ENCODE results near the gene DCAKD. TPM values are rescaled to one million over a fixed set of nuclear protein-coding genes. Genes with fewer than 3 reads are reported as not detected.

The DCAKD gene
- total RNA-seq, 1 experiment from 2014 or later, result 15.1 TPM

DNA sequence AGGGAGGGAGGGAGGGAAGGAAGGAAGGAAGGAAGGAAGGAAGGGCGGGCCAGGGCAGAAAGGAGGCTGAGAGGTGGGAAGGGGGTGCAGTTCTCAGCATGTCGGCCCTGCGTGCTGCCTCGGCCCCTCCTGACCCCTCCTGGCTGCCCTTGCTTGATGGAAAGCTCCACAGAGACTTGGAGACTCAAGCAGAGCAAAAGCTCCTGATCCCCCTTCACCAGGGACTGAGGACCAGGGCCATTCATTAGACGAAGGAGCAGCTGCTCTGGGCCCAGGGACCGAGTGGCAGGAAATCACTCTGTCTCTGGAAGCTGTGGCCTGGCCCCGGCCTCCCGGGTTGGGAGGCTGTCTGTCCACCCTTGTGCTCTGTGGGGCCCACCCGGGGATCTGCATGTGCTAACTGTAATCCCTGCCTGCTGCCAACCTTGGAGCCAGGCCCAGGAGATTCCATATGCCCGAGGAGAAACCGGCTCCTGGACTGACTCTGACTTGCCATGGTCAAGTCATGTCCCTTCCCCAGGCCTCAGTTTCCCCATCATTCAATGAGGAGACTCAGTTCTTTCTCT is 55.9 kb downstream of the DCAKD start:
- peaks cover 11% of the 10 kb centered on the region for H3K9me3 Mint-ChIP-seq (ENCODE audit: unreplicated experiment)
- intact Hi-C loops (cut with micrococcal nuclease; ENCODE audit: unreplicated experiment), result no loop called here
- no peak overlapping the region for H3K27ac Mint-ChIP-seq (ENCODE audit: unreplicated experiment)
- TF ChIP-seq, protein P1, sequence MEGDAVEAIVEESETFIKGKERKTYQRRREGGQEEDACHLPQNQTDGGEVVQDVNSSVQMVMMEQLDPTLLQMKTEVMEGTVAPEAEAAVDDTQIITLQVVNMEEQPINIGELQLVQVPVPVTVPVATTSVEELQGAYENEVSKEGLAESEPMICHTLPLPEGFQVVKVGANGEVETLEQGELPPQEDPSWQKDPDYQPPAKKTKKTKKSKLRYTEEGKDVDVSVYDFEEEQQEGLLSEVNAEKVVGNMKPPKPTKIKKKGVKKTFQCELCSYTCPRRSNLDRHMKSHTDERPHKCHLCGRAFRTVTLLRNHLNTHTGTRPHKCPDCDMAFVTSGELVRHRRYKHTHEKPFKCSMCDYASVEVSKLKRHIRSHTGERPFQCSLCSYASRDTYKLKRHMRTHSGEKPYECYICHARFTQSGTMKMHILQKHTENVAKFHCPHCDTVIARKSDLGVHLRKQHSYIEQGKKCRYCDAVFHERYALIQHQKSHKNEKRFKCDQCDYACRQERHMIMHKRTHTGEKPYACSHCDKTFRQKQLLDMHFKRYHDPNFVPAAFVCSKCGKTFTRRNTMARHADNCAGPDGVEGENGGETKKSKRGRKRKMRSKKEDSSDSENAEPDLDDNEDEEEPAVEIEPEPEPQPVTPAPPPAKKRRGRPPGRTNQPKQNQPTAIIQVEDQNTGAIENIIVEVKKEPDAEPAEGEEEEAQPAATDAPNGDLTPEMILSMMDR (IDR thresholded peaks at IDR 0.05; ENCODE audit: insufficient read depth in 1 of 2, low read depth in 1 of 2, low read length in 1 of 2, severe bottlenecking in 1 of 2, unreplicated experiment in 1 of 2), result no peak
- no peak for DNase-seq
- ChIA-PET CTCF (interaction anchor here (0.6 kb wide), 2 partner anchors 15 to 54 kb away, joined by 3 read pairs; no protein-coding TSS in a partner anchor), POLR2A (interaction anchor here (0.5 kb wide), 1 partner anchor 29 kb away, joined by 8 read pairs; no protein-coding TSS in a partner anchor)
- H3K4me1 Mint-ChIP-seq (ENCODE audit: low read depth, unreplicated experiment), result no peaks in the 10 kb centered on the region
- Histone ChIP-seq H3K36me3 (ENCODE audit: control insufficient read depth, insufficient read depth, low read length) (no peaks in the 10 kb centered on the region), H3K9me3 (0 out of 2 replicates have a peak, but pooled peaks cover 8% of the 10 kb centered on the region), H3K4me1 (peaks cover 6% of the 10 kb centered on the region; the same call in 1 of the 2 replicates), H3K4me3 (ENCODE audit: low read depth, low read length) (no peak overlapping the region), H3K27me3 (replicated peaks; ENCODE audit: control insufficient read depth, insufficient read depth, low read length) (no peaks in the 10 kb centered on the region)
- peaks cover 2% of the 10 kb centered on the region for H3K36me3 Mint-ChIP-seq (ENCODE audit: insufficient read depth, unreplicated experiment)
- H3K4me3 Mint-ChIP-seq (ENCODE audit: unreplicated experiment), result no peak overlapping the region
- peaks cover 2% of the 10 kb centered on the region for H3K27me3 Mint-ChIP-seq (ENCODE audit: insufficient read depth, unreplicated experiment)
- no TSS peak for BruUV-seq (replicated peaks)

DNA sequence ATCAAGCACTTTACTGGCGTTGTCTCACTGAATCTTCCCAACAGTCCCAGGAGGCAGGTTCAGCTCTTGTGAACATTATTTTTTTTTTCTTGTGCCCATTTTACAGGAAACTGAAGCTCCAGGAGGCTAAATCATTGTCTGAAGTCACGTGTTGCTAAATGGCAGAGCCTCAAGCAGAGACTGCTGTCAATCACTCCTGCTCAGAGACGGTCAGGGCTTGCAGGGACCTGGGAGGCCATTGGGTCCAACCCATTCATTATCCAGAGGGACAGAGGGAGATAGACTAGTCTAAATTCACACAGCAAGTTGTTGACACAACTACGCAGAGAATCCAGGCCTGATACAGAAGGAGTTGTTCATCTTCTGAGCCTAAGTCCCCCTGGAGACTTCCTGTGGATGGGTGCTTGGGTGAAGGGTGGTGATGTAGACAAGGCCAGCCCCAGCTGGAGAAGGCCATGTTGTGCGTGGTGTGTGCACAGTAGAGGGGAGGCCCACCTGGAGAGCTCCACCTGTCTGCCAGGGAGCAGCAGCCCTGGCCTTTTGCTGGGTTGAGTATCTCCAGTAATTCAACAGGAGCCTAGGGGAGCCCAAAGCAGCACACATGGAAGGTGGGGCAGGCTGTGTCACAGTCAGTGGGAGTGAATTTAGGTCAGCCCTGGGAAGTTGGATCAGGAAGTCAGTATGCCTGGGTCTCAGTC is 59.0 kb downstream of the DCAKD start:
- Histone ChIP-seq H3K4me1 (no peaks in the 10 kb centered on the region), H3K27me3 (replicated peaks; ENCODE audit: control insufficient read depth, insufficient read depth, low read length) (no peaks in the 10 kb centered on the region), H3K36me3 (ENCODE audit: control insufficient read depth, insufficient read depth, low read length) (no peaks in the 10 kb centered on the region), H3K4me3 (ENCODE audit: low read depth, low read length) (no peak overlapping the region), H3K9me3 (no peaks in the 10 kb centered on the region)
- Mint-ChIP-seq H3K4me1 (ENCODE audit: low read depth, unreplicated experiment) (no peaks in the 10 kb centered on the region), H3K9me3 (ENCODE audit: unreplicated experiment) (no peaks in the 10 kb centered on the region), H3K27ac (ENCODE audit: unreplicated experiment) (no peak overlapping the region), H3K36me3 (ENCODE audit: insufficient read depth, unreplicated experiment) (peaks cover 4% of the 10 kb centered on the region), H3K4me3 (ENCODE audit: unreplicated experiment) (no peak overlapping the region), H3K27me3 (ENCODE audit: insufficient read depth, unreplicated experiment) (peaks cover 2% of the 10 kb centered on the region)
- POLR2A ChIA-PET, result no interaction called here
- intact Hi-C loops (cut with micrococcal nuclease; ENCODE audit: unreplicated experiment), result no loop called here
- no peak for DNase-seq
- TF ChIP-seq, protein P1 (IDR thresholded peaks at IDR 0.05; ENCODE audit: insufficient read depth in 1 of 2, low read depth in 1 of 2, low read length in 1 of 2, severe bottlenecking in 1 of 2, unreplicated experiment in 1 of 2), result no peak
- CTCF ChIA-PET, result interaction anchor here (1.1 kb wide), 2 partner anchors 71 to 72 kb away, joined by 3 read pairs; no protein-coding TSS in a partner anchor
- BruUV-seq (replicated peaks), result no TSS peak

DNA sequence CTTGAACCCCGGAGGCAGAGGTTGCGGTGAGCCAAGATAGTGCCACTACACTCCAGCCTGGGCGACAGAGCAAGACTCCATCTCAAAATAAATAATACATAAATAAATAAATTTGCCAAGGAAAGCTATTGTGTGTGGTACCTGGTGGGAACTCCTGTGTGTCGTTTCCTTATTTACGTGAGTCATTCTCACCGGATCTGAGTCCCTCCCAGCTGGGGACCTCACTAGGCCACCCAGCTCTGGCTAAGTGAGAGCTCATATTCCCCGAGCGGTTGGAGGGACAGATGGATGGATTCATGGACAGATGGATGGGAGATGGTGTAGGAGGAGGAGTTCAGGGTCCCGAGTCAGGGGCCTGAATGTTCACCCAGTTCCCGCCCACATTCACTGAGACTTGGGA is 60.4 kb downstream of the DCAKD start:
- H3K4me1 Mint-ChIP-seq (ENCODE audit: low read depth, unreplicated experiment), result no peaks in the 10 kb centered on the region
- H3K4me3 Mint-ChIP-seq (ENCODE audit: unreplicated experiment), result no peak overlapping the region
- POLR2A ChIA-PET, result interaction anchor here (0.6 kb wide), 2 partner anchors 75 to 77 kb away, joined by 3 to 4 read pairs; partner anchors contain the start of gene GFAP
- BruUV-seq (replicated peaks), result no TSS peak
- H3K9me3 ChIP-seq, result no peaks in the 10 kb centered on the region
- no peak overlapping the region for H3K27ac Mint-ChIP-seq (ENCODE audit: unreplicated experiment)
- H3K27me3 ChIP-seq (replicated peaks; ENCODE audit: control insufficient read depth, insufficient read depth, low read length), result no peaks in the 10 kb centered on the region
- H3K4me3 ChIP-seq (ENCODE audit: low read depth, low read length), result no peak overlapping the region
- DNase-seq, result no peak
- H3K36me3 ChIP-seq (ENCODE audit: control insufficient read depth, insufficient read depth, low read length), result no peaks in the 10 kb centered on the region
- intact Hi-C loops (cut with micrococcal nuclease; ENCODE audit: unreplicated experiment), result no loop called here
- H3K27me3 Mint-ChIP-seq (ENCODE audit: insufficient read depth, unreplicated experiment), result peaks cover under 1% of the 10 kb centered on the region
- CTCF ChIA-PET, result no interaction called here
- H3K4me1 ChIP-seq, result no peaks in the 10 kb centered on the region
- TF ChIP-seq, protein P1 (IDR thresholded peaks at IDR 0.05; ENCODE audit: insufficient read depth in 1 of 2, low read depth in 1 of 2, low read length in 1 of 2, severe bottlenecking in 1 of 2, unreplicated experiment in 1 of 2), result no peak
- no peaks in the 10 kb centered on the region for H3K9me3 Mint-ChIP-seq (ENCODE audit: unreplicated experiment)
- peaks cover 4% of the 10 kb centered on the region for H3K36me3 Mint-ChIP-seq (ENCODE audit: insufficient read depth, unreplicated experiment)

All from Caco-2 (cell line).